Stomach (tissue), 9 donors: ENCODE data around the gene CARD10. TPM values are rescaled to one million over a fixed set of nuclear protein-coding genes. Genes with fewer than 3 reads are reported as not detected.
A peak's percentile ranks its signal among the peaks of the same experiment; 100 is the strongest.

Experiments
- DNase-seq, 2 donors: peaks; one replicate each; pipeline versions ENCODE4 v3.0.0 to v3.0.0-alpha.2; 2013 to 2019
- H3K27ac ChIP-seq, 5 donors: fragments of 200-600 bp in 4 of 5; sonication (generic) in 4 of 5; one replicate each; pipeline ENCODE4 v1.5.1; 2013 to 2019; ENCODE audit warnings: mild to moderate bottlenecking in 1 of 5, moderate library complexity in 1 of 5
- H3K27me3 ChIP-seq, 3 donors: fragments of 200-600 bp; sonication (generic); one replicate each; pipeline ENCODE4 v1.5.1; 2017 to 2019; ENCODE audit warnings: mixed run types in 1 of 3
- H3K36me3 ChIP-seq, 4 donors: fragments of 200-600 bp; sonication (generic); 1 replicate in 3 of 4; 2 replicates in 1 of 4; pipeline ENCODE4 v1.5.1; 2016 to 2019
- H3K4me1 ChIP-seq, 4 donors: fragments of 200-600 bp; sonication (generic); one replicate each; pipeline ENCODE4 v1.5.1; 2016 to 2019
- H3K4me3 ChIP-seq, 4 donors: fragments of 200-600 bp; sonication (generic) in 3 of 4; one replicate each; pipeline ENCODE4 v1.5.1; 2016 to 2019; ENCODE audit warnings: mild to moderate bottlenecking in 1 of 4
- H3K9me3 ChIP-seq, 4 donors: fragments of 200-600 bp; sonication (generic); one replicate each; pipeline ENCODE4 v1.5.1; 2016 to 2019
- EP300 ChIP-seq: sonication (generic); formaldehyde crosslinking; IDR thresholded peaks from one replicate; pipeline ENCODE4 v1.6.1; 2017; ENCODE audit warnings: antibody characterized with exemption
- POLR2A ChIP-seq, 4 donors: fragments of 450-650 bp; IDR thresholded peaks; one replicate each; pipeline ENCODE4 v1.6.1; 2016; ENCODE audit warnings: antibody characterized with exemption in 4 of 4, control low read depth in 2 of 4, mild to moderate bottlenecking in 1 of 4, moderate library complexity in 1 of 4
- POLR2AphosphoS5 ChIP-seq, 3 donors: sonication (generic); formaldehyde crosslinking; IDR thresholded peaks; one replicate each; pipeline ENCODE4 v1.6.1; 2016; ENCODE audit warnings: antibody characterized with exemption in 3 of 3
- WGBS, 5 donors: extraction: QIAGEN DNeasy Blood & Tissue Kit in 3 of 5; methylation state at CpG; one replicate each; pipeline versions ENCODE4 v1.1.5 to v1.1.7; 2013 to 2018; 5-methylcytosine and 5-hydroxymethylcytosine counted together
- intact Hi-C: fragments of 100-400 bp; cut with DNase I; formaldehyde crosslinking; loops from one replicate; pipeline ENCODE4 v1.15.1; 2023; ENCODE audit warnings: low total_unique reads
- polyA plus RNA-seq, 3 donors: library from polyadenylated mRNA; stranded (reverse); fragments of 200-250 nt; gene quantifications; one replicate each; pipeline ENCODE4 v1.2.3, GENCODE V29; 2013
- total RNA-seq, 5 donors: library from RNA; depleted of rRNA; stranded (reverse); fragments of >200 nt; gene quantifications; one replicate each; pipeline versions ENCODE4 v1.1.0 to v1.2.3, GENCODE V29; 2014 to 2016
- TF ChIP-seq, protein P1 (sequence below), 7 experiments: fragments of 450-650 bp in 4 of 7; fragments of 200-600 bp in 3 of 7; sonication (generic) in 3 of 7; IDR thresholded peaks; one replicate each; pipeline ENCODE4 v1.5.1; 2016 to 2019; ENCODE audit warnings: antibody characterized with exemption in 7 of 7, control low read depth in 2 of 7, mild to moderate bottlenecking in 1 of 7
- donor health status: healthy with polysubstance abuse.
- donor health status: Bipolar disorder and iron deficiency.
- donor health status: healthy.

CARD10 gene
- total and polyA plus RNA-seq, 8 donors, result 5.5 to 120 (median 15.7) TPM

DNA sequence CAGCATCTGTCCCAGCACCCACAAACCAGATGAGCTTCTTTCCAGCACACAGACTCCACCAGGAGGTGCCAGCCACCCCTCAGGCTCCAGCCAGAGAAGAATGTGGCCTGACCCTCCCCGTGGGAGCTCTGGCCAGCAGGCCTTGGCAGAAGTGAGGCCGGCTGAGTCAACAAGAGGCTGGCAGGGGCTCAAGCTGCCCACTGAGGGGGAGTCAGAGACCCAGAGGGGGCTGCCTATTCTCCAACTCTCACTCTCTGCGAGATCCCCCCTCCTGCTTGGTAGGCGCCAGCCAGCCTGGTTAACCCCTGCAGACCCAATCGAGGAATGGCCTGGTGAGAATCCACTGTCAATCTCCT lies 30.5 kb upstream of the CARD10 start:
- DNase-seq, result peak; percentile 86 to 90
- Histone ChIP-seq H3K4me1 (peaks cover 70 to 84% (median 77%) of the 10 kb centered on the region in 4 donors), H3K4me3 (no peak overlapping the region), H3K27me3 (no peaks in the 10 kb centered on the region), H3K27ac (peak overlapping the region; percentile 56 to 98 (median 95)), H3K9me3 (no peaks in the 10 kb centered on the region), H3K36me3 (no peaks in the 10 kb centered on the region)
- TF ChIP-seq, protein P1, sequence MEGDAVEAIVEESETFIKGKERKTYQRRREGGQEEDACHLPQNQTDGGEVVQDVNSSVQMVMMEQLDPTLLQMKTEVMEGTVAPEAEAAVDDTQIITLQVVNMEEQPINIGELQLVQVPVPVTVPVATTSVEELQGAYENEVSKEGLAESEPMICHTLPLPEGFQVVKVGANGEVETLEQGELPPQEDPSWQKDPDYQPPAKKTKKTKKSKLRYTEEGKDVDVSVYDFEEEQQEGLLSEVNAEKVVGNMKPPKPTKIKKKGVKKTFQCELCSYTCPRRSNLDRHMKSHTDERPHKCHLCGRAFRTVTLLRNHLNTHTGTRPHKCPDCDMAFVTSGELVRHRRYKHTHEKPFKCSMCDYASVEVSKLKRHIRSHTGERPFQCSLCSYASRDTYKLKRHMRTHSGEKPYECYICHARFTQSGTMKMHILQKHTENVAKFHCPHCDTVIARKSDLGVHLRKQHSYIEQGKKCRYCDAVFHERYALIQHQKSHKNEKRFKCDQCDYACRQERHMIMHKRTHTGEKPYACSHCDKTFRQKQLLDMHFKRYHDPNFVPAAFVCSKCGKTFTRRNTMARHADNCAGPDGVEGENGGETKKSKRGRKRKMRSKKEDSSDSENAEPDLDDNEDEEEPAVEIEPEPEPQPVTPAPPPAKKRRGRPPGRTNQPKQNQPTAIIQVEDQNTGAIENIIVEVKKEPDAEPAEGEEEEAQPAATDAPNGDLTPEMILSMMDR (IDR thresholded peaks at IDR 0.05), result peak in 5 of 7 experiments; percentile 8 to 74 (median 19)
- TF ChIP-seq POLR2AphosphoS5 (IDR thresholded peaks at IDR 0.05), result peak in 2 of 3 donors; percentile 24 to 64
- no peak for TF ChIP-seq POLR2A (IDR thresholded peaks at IDR 0.05)
- intact Hi-C loops, result loop anchor here (10.0 kb wide), 1 partner anchor 45 kb away; no protein-coding TSS in a partner anchor
- WGBS, 5 donors, result 18 to 37% (median 24%) methylated on average over 5 of the region's 5 CpGs

DNA sequence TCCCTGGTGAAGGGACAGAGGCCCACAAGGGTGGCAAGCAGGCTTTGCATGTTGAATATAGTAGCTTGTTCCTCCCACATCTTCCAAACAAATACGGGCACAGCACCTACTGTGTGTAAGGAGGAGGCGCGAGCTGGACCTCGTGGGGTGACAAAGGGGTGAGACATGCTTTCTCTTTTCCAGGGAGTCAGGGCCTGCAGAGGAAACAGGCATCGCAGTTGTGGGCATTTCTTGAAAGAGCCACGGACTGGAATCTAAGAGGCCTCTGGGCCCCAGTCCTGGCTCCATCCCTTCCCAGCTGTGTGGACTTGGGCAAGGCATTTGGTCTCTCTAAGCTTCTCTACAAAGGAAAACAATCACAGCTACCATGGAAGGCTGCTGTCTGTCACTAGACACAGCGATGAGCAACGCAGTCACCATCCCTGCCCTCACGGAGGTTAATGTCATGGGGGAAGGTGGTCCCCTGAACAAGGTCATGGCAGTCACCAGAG lies 28.1 kb upstream of the CARD10 start:
- Histone ChIP-seq H3K4me1 (peaks cover 61 to 85% (median 76%) of the 10 kb centered on the region in 4 donors), H3K27ac (peak overlapping the region; percentile 93 to 98 (median 95)), H3K27me3 (no peaks in the 10 kb centered on the region), H3K9me3 (no peaks in the 10 kb centered on the region), H3K4me3 (no peak overlapping the region), H3K36me3 (no peaks in the 10 kb centered on the region)
- DNase-seq, result peak in 1 of 2 donors; percentile 61
- WGBS, 5 donors, result 40 to 54% (median 44%) methylated on average over 9 of the region's 9 CpGs
- TF ChIP-seq, protein P1 (IDR thresholded peaks at IDR 0.05), result no peak
- TF ChIP-seq EP300 (no peak), POLR2A (IDR thresholded peaks at IDR 0.05) (no peak), POLR2AphosphoS5 (IDR thresholded peaks at IDR 0.05) (no peak)
- intact Hi-C loops, result loop anchor here (10.0 kb wide), 1 partner anchor 48 kb away; no protein-coding TSS in a partner anchor

DNA sequence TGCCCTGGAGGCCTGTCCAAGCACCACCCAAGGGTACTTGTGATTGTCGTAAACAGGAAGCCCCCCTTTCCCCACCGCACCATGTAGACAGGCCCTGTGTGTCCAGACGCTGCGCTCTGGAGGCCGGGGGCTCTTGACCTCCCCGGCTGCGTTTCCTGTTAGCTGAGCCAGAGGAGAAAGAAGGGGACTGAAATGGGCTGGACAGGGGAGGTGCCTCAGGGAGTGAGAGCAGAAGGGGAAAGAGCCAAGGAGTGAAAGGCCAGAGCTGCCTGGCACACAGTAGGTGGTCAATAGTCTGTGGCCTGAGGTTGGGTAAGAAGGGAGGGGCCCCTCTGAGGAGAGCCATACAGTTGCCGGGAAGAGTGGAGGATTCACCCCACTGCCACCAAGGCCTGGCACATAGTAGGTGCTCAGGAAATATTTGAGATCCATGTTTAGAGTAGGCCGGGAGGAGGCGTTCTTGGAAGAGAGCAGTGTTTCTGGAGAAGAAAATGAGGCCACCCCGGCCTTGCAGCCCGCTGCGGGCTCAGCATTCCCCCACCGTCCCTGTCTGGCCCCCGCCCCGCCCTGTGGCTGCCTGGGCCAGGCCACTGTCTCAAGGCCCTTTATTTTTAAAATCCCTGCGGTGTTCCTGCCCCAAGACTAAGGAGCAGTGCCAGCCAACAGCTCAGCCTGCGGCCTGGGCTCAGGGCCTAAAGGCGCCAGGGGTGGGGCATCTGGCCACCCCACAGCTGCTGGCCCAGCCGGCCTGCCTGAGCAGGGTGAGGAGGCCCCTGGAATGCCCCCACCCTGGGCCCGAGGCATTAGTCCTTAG lies 27.4 kb upstream of the CARD10 start:
- H3K36me3 ChIP-seq, result no peaks in the 10 kb centered on the region
- peaks cover 55 to 85% (median 73%) of the 10 kb centered on the region in 4 donors for H3K4me1 ChIP-seq
- peak overlapping the region; percentile 93 to 98 (median 95) for H3K27ac ChIP-seq
- 19 to 32% (median 27%) methylated on average over 21 of the region's 21 CpGs for WGBS, 5 donors
- DNase-seq, result peak; percentile 76 to 87
- no peaks in the 10 kb centered on the region for H3K27me3 ChIP-seq
- H3K9me3 ChIP-seq, result no peaks in the 10 kb centered on the region
- intact Hi-C loops, result loop anchor here (10.0 kb wide), 1 partner anchor 48 kb away; no protein-coding TSS in a partner anchor
- TF ChIP-seq, protein P1 (IDR thresholded peaks at IDR 0.05), result no peak
- no peak for TF ChIP-seq EP300
- no peak for TF ChIP-seq POLR2A (IDR thresholded peaks at IDR 0.05)
- TF ChIP-seq POLR2AphosphoS5 (IDR thresholded peaks at IDR 0.05), result no peak
- peak overlapping the region in 3 of 4 donors; percentile 19 to 37 (median 31) for H3K4me3 ChIP-seq

DNA sequence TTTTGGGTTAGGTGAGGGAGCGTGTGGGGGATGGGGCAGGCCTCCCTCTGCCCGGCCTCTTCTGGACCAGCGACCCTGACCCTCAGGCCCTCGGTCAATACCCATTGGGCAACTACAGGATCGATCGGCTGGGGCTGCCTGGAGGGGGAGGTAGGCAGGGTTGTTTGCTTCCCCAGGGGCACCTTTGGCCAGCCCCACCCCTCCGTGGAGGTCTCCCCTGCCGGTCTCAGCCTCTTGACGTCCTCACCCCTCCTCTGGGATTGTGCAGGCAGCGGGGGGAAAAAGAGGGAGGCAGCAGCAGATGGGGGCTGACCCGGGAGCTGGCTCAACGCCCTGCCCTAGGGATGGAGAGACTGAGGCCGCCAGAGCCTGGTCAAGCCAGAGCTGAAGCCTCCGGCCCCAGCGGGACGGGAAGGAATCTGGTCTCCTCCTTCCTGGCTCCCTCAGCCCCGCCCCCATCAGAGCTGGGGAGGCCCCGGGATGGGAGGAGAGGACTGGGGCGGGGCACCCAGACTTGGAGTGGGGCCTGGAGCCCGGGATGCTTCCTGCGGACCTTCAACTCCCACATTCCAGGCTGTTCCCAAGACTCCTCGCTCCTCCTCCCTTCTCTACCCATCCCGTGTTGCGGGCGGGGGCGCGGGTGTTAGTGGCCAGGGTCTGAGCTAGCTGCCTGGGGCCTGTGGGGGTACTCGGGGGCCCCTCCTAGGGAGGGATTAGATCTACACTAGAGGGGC lies 26.7 kb upstream of the CARD10 start:
- no peaks in the 10 kb centered on the region for H3K9me3 ChIP-seq
- peak; percentile 95 to 97 for DNase-seq
- H3K27ac ChIP-seq, result peak overlapping the region; percentile 93 to 98 (median 95)
- TF ChIP-seq POLR2A (IDR thresholded peaks at IDR 0.05) (peak in 2 of 4 donors; percentile 40 to 48), POLR2AphosphoS5 (IDR thresholded peaks at IDR 0.05) (peak in 2 of 3 donors; percentile 89)
- TF ChIP-seq, protein P1 (IDR thresholded peaks at IDR 0.05), result no peak
- WGBS, 5 donors, result 5 to 11% (median 8%) methylated on average over 17 to 28 of the region's 28 CpGs
- H3K4me3 ChIP-seq, result peak overlapping the region; percentile 19 to 37 (median 32)
- no peaks in the 10 kb centered on the region for H3K36me3 ChIP-seq
- intact Hi-C loops, result loop anchor here (10.0 kb wide), 1 partner anchor 49 kb away; no protein-coding TSS in a partner anchor
- H3K4me1 ChIP-seq, result peaks cover 49 to 88% (median 72%) of the 10 kb centered on the region in 4 donors
- no peaks in the 10 kb centered on the region for H3K27me3 ChIP-seq
